ENCODE results near the gene CLASP2.

DNA sequence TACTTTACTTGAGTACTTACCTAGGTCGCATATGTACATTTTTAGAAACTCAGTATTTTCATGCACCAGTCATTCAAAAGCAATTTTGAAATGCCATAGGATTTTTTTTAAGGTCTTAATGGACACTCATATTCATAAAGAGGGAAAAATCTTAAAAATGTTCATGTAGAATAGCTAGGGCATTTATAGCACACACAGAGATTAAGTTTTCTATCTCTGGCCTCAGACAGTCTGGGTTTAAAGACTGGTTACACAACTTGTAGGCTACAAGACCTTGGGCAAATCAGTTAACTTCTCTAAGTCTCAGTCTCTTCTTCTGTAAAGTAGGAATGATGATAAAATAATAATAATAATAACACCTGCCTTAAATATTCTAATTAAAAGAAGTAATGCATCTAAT lies 229.4 kb downstream of the CLASP2 start:
- TF ChIP-seq, protein P1, sequence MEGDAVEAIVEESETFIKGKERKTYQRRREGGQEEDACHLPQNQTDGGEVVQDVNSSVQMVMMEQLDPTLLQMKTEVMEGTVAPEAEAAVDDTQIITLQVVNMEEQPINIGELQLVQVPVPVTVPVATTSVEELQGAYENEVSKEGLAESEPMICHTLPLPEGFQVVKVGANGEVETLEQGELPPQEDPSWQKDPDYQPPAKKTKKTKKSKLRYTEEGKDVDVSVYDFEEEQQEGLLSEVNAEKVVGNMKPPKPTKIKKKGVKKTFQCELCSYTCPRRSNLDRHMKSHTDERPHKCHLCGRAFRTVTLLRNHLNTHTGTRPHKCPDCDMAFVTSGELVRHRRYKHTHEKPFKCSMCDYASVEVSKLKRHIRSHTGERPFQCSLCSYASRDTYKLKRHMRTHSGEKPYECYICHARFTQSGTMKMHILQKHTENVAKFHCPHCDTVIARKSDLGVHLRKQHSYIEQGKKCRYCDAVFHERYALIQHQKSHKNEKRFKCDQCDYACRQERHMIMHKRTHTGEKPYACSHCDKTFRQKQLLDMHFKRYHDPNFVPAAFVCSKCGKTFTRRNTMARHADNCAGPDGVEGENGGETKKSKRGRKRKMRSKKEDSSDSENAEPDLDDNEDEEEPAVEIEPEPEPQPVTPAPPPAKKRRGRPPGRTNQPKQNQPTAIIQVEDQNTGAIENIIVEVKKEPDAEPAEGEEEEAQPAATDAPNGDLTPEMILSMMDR (conservative IDR thresholded peaks at IDR 0.05), result no peak
- no peak for TF ChIP-seq ZFX (IDR thresholded peaks at IDR 0.05)

Data from C4-2B (cell line).